ENCODE results near the gene GDF7. TPM values are rescaled to one million over a fixed set of nuclear protein-coding genes. Genes with fewer than 3 reads are reported as not detected.

The GDF7 gene
- total RNA-seq, 2 experiments from 2014 or later: 0.06 TPM

- Histone ChIP-seq H3K9me2 (ENCODE audit: insufficient read depth, low read length) (no peaks in the 10 kb centered on the region), H3K27ac (ENCODE audit: low read depth, low read length, poor library complexity, severe bottlenecking) (no peak overlapping the region), H3K4me3 (ENCODE audit: low read depth, low read length, poor library complexity, severe bottlenecking) (no peak overlapping the region), H2AFZ (ENCODE audit: low read length) (no peak overlapping the region), H3K4me1 (ENCODE audit: insufficient read depth, low read length, poor library complexity, severe bottlenecking) (peaks cover 4% of the 10 kb centered on the region), H3K4me2 (ENCODE audit: low read length) (no peak overlapping the region), H3K9me3 (ENCODE audit: low read length) (no peaks in the 10 kb centered on the region), H4K20me1 (ENCODE audit: insufficient read depth, low read length) (no peaks in the 10 kb centered on the region), H3K36me3 (ENCODE audit: insufficient read depth, low read length) (peaks cover 27% of the 10 kb centered on the region; the same call in 1 of the 2 replicates), H3K79me2 (ENCODE audit: insufficient read depth, low read depth, low read length) (no peaks in the 10 kb centered on the region)
- CTCF ChIA-PET (ENCODE audit: unreplicated experiment): no interaction called here
- POLR2A ChIA-PET: interaction anchor here (1.0 kb wide), 2 partner anchors 9 to 18 kb away, joined by 4 read pairs; no protein-coding TSS in a partner anchor
- intact Hi-C loops (cut with micrococcal nuclease; ENCODE audit: unreplicated experiment): no loop called here
- no TSS peak for BruUV-seq (replicated peaks)
- no peak for DNase-seq (ENCODE audit: low spot score)
- TF ChIP-seq CTCF (conservative IDR thresholded peaks at IDR 0.05; ENCODE audit: low read length) (no peak), EZH2phosphoT487 (IDR thresholded peaks at IDR 0.05; ENCODE audit: borderline replicate concordance, low read depth, low read length) (no peak)
These were observed 20.4 kb downstream of the GDF7 start for GRCh38 chr2:20687260-20687832.

DNA sequence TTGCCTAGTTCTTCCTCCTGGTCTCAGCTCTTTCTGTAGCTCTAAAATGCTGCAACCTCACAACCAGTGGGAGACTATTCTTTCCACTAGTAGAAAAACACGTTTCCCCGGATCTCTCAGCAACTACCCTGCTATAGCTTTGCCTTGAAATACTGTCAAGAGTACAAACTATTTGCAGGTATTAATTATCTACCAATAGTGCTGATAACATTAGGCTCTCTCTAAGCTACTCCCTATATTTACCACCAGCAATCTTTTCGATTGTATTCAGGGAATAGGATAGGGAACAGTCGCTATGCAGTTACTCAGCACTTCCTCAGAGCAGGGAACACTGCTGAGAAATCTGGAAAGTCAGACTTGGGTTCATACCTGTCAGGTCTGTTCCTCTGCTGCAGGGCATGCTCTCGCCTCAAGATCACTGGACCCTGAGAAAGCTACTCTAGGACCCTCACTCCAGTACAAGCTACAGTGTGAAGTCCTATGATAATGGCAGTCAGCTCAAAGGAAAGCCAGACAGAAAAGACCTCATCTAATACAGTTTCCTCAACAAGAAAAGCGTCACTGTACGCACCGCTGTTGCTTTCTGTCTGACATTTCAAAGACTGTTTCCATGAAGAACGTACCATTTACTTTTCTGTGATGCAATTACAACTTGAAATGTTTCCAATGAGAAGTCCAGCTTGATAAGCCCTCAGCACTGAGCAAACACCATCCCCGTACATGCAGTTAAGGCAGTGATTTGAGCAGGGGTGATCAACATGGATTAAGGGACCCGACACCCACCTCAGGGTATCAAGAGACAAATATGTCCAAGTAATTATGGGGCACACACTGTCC lies 22.7 kb downstream of the GDF7 start:
- no peaks in the 10 kb centered on the region for H4K20me1 ChIP-seq (ENCODE audit: insufficient read depth, low read length)
- H3K9me3 ChIP-seq (ENCODE audit: low read length): no peaks in the 10 kb centered on the region
- no peak overlapping the region for H3K4me3 ChIP-seq (ENCODE audit: low read depth, low read length, poor library complexity, severe bottlenecking)
- H2AFZ ChIP-seq (ENCODE audit: low read length): no peak overlapping the region
- no peak overlapping the region for H3K27ac ChIP-seq (ENCODE audit: low read depth, low read length, poor library complexity, severe bottlenecking)
- no peak for DNase-seq (ENCODE audit: low spot score)
- no peaks in the 10 kb centered on the region for H3K79me2 ChIP-seq (ENCODE audit: insufficient read depth, low read depth, low read length)
- no TSS peak for BruUV-seq (replicated peaks)
- H3K4me2 ChIP-seq (ENCODE audit: low read length): no peak overlapping the region
- ChIA-PET CTCF (ENCODE audit: unreplicated experiment) (no interaction called here), POLR2A (interaction anchor here (0.6 kb wide), 1 partner anchor 64 kb away, joined by 4 read pairs; no protein-coding TSS in a partner anchor)
- intact Hi-C loops (cut with micrococcal nuclease; ENCODE audit: unreplicated experiment): no loop called here
- TF ChIP-seq CTCF (conservative IDR thresholded peaks at IDR 0.05; ENCODE audit: low read length) (no peak), EZH2phosphoT487 (IDR thresholded peaks at IDR 0.05; ENCODE audit: borderline replicate concordance, low read depth, low read length) (no peak)
- peaks cover 27% of the 10 kb centered on the region; the same call in 1 of the 2 replicates for H3K36me3 ChIP-seq (ENCODE audit: insufficient read depth, low read length)
- H3K9me2 ChIP-seq (ENCODE audit: insufficient read depth, low read length): no peaks in the 10 kb centered on the region
- peaks cover 10% of the 10 kb centered on the region for H3K4me1 ChIP-seq (ENCODE audit: insufficient read depth, low read length, poor library complexity, severe bottlenecking)

Data from OCI-LY7 (cell line).